Measurements from ENCODE around the gene ADGRL1.
"Not testable (repeated sequence)": the region's sequence is repeated elsewhere in the genome, so short reads cannot be mapped to it uniquely, and the experiment has no call there.

GRCh38 chr19:14186684-14187083 is 19.3 kb downstream of the ADGRL1 start:
- TF ChIP-seq RAD21 (IDR thresholded peaks at IDR 0.05); SP1 (IDR thresholded peaks at IDR 0.05); CTCF (IDR thresholded peaks at IDR 0.05; ENCODE audit: low read depth, low read length, missing input control); REST (IDR thresholded peaks at IDR 0.05); MAX (IDR thresholded peaks at IDR 0.05); HNF4G (IDR thresholded peaks at IDR 0.05); EGR1 (IDR thresholded peaks at IDR 0.05; ENCODE audit: low read depth in 2 of 2); TAF1 (conservative IDR thresholded peaks at IDR 0.05); GABPA (IDR thresholded peaks at IDR 0.05 in 1 of 2, conservative IDR thresholded peaks at IDR 0.05 in 1 of 2): not testable (repeated sequence)
